CD4-positive, alpha-beta T cell treated with Interleukin-17A for 1 hour (primary cell): ENCODE measurements around the gene PHF21A.

Source experiments
- DNase-seq: peaks from one replicate; pipeline ENCODE4 v3.0.0-alpha.2; 2020

PHF21A gene

DNA sequence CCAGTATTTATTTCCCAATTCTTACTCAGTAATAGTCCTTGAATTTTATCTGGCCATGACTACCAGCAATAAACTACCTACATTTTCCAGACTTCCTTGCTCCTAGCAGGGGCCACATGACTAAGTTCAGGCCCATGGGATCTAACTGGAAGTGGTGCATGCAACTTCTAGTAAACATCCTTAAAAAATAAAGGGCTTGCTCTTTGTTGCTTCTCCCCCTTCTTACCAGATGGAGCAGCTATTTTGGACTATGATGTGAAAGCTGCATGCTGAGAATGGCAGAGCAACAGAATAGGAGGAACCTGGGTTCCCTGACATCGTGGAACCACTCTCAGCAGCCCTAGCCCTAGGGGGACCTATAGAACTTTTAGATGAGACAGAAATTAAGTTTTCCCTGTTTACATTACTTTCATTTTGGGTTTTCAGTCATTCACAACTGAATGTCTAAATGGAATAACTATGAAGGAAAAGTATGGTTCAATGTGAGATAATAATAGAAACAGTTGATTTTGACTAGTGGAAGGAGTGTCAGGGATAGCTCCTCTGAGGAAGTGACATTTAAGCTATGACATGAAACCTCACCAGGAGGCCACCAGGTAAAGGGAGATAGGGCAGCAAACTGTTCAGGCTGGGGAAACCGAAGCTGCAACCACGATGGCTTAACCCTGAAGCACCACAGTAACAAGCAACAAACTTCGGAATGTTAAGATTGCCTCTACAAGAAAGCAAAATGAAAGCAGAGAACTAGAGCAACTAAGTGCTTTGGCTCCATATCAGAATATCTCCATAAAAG is 48.9 kb downstream of the PHF21A start:
- no peak for DNase-seq

DNA sequence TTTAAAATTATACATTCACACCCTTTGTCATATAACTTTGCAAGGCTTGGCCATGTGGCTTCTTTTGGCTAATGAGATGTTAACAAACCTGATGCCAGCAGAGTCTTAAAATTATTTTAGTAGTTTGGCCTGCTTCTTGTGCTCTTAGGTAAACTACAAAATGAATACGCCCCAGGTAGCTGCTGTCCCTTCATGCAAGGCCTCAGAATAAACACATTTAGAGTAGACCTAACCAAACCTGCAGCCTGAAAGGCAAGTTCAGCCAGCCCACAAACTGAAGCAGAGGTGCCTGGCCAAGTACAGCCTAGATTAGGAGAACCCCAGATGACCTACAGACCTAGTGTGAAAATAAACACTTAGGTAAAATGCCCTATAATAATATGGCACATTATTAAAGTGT is 50.2 kb downstream of the PHF21A start:
- DNase-seq, result no peak

GRCh38 chr11:46069595-46069994 is 51.7 kb downstream of the PHF21A start:
- DNase-seq, result no peak

DNA sequence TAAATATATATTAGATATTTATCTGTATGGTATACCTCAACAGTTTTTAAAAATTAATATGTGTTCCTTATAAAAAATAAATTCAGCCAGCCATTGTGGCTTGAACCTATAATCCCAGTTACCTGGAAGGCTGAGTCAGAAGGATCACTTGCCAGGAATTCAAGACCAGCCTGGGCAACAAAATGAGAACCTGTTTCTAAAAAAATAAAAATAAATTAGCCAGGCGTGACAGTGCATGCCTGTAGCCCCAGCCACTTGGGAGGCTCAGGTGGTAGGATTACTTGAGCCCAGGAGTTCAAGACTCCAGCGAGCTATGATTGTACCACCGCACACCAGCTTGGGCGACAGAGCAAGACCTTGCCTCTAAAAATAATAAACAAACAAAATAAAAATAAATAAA is 54.9 kb downstream of the PHF21A start:
- DNase-seq, result no peak

- DNase-seq, result no peak
Measured at GRCh38 chr11:46065681-46066080, 55.6 kb downstream of the PHF21A start.

- no peak for DNase-seq
Measured at GRCh38 chr11:46064221-46064620, 57.0 kb downstream of the PHF21A start.

DNA sequence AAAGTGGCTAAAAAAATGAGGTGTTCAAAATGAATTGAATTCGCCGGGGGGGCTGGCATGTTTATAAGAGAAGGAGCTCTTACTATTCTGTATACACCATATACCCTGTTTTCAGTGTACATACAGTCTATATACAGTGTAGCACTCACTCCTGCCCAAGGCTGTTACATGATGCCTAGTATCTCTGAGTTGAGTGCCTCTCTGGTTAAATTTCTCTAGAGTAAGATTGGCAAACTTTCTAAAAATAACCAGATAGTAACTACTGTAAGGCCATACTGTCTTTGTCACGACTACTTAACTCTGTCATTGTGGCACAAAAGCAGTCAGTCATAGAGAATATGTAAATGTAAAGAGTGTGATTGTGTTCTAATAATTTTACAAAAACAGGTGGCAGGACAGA is 58.1 kb downstream of the PHF21A start:
- DNase-seq, result no peak

DNA sequence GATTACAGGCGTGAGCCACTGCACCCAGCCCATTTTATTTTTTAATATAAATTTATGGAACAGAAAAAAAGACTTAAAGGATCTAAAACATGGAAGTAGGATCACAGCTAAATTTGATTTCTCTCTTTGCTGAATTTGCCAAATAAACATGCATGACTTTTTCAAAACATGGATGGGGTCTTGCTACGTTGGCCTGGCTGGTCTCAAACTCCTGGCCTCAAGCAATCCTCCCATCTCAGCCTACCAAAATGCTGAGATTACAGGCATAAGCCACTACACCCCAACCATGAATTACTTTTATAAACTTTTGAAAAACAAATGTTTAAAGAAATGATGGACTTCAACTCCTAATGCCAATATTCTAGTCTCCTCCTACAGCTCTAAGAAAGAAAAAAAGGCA is 61.2 kb downstream of the PHF21A start:
- no peak for DNase-seq

- DNase-seq, result no peak
Measured at GRCh38 chr11:46057489-46057888, 63.8 kb downstream of the PHF21A start.

- no peak for DNase-seq
Measured at GRCh38 chr11:46055371-46055770, 65.9 kb downstream of the PHF21A start.

- DNase-seq, result no peak
Measured at GRCh38 chr11:46051102-46051501, 70.2 kb downstream of the PHF21A start.

- DNase-seq, result no peak
Measured at GRCh38 chr11:46050662-46051061, 70.6 kb downstream of the PHF21A start.

GRCh38 chr11:46050003-46050461 is 71.2 kb downstream of the PHF21A start:
- DNase-seq, result no peak

DNA sequence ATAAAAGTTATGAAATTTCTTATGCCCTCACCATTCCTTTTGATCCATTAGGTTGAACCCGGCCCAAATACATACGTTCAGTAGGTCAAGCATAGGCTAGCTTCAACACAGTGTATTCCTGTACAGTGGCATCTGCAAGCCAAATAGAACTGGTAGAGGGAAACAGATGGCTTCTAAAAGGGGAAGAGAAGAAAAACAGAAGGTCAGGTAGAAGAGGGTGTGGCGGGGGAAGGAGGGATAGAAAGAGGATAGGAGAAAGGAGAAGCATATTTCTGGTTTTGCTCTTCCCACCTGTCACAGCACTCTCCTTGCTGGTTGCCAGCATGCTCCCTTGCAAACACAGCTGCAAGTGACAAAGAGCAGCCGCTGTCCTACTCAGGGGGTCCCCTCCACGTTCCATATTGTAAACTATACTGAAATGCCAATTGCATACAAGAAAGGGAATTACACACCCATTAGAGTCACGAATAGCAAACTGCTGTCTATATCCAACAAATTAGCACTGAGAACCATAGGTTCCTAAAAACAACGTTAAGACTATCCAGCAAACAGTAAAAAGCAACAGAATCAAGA is 71.8 kb downstream of the PHF21A start:
- no peak for DNase-seq

DNA sequence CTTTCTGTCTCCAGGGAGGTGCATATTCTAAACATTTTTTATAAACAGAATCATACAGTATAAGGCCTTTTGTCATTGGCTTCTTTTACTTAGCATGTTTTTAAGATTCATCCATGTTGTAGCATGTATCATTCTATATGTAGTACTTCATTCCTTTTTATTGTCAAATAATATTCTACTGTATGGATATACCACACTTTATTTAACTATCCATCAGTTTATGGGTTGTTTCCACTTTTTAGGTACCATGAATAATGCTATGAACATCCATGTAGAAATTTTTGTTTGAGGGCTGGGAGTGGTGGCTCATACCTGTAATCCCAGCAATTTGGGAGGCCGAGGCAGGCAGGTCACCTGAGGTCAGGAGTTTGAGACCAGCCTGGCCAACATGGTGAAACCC is 73.1 kb downstream of the PHF21A start:
- no peak for DNase-seq

GRCh38 chr11:46047520-46047919 is 73.7 kb downstream of the PHF21A start:
- no peak for DNase-seq

- no peak for DNase-seq
Measured at GRCh38 chr11:46045811-46046210, 75.4 kb downstream of the PHF21A start.

- DNase-seq, result no peak
Measured at GRCh38 chr11:46044601-46045000, 76.7 kb downstream of the PHF21A start.

GRCh38 chr11:46039990-46040389 is 81.3 kb downstream of the PHF21A start:
- DNase-seq, result no peak

GRCh38 chr11:46038529-46038928 is 82.7 kb downstream of the PHF21A start:
- no peak for DNase-seq

DNA sequence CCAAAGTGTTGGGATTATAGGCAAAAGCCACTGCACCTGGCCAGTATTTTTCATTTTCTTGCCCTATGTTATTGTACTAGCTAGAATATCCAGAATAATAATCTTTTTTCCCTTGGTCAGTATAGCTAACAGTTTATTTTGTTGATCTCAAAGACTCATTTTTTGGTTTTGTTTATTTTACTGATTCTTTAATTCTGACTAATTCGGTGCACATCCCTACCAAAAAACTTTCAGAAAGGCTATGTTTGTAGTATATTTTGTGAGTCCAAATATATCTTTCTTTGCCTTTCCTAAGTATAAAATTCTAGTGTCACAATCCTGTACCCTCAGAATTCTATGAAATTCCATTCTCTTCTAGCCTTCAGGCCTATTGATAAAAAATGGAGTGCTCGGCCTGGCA is 84.3 kb downstream of the PHF21A start:
- DNase-seq, result no peak

DNA sequence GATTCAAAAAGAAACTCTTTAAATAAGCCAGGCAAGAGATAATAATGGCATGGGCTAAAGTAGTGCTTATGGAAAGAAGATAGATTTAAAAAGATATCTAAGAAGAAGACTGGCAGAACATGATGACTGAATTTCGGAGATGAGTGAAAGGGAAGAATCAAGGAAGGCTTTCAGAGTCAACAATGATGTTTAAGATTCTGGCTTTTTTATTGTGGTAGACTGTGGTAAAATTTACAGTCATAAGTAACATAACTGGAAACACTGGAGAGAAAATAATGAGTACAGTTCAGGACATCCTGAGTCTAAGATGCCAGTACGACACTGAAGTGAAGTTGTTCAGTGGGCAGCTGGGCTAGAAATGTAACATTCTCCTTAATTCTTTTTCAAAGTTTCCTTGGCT is 85.2 kb downstream of the PHF21A start:
- no peak for DNase-seq

DNA sequence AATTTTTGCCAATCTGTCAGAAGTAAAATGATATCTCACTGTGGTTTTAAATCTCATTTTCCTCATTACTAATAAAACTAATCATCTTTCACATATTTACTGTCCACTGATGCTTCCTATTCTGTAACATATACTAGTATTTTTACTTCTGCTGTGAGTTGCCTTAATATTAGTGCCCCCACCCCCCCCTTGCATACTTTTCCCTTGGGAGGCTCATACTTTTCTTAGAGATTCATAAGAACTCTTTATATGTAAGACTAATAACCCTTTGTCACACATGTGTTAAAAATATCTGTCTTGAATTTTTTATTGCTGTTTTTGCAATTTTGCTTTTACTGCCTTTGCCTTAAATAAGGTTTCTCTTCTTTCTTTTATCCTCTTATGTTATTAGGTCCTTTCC is 87.2 kb downstream of the PHF21A start:
- DNase-seq, result no peak

GRCh38 chr11:46026606-46027293 is 94.5 kb downstream of the PHF21A start:
- DNase-seq, result no peak
